Mucosa of descending colon (tissue), 3 donors: ENCODE data around the gene LYSMD3. TPM values are rescaled to one million over a fixed set of nuclear protein-coding genes. Genes with fewer than 3 reads are reported as not detected.
A peak's percentile ranks its signal among the peaks of the same experiment; 100 is the strongest.

ENCODE experiments used
- ATAC-seq: fragments of 200-7000 bp; cut with Tn5 transposase; one replicate; pipeline ENCODE4 v1.9.1; 2020; ENCODE audit warnings: mild to moderate bottlenecking, moderate library complexity
- DNase-seq, 3 donors: peaks; one replicate each; pipeline ENCODE4 v3.0.0-alpha.2; 2020
- H3K36me3 ChIP-seq: fragments of 200-600 bp; one replicate; pipeline ENCODE4 v1.8.0; 2021; ENCODE audit warnings: low read depth, mild to moderate bottlenecking
- H3K4me1 ChIP-seq: fragments of 200-600 bp; one replicate; pipeline ENCODE4 v1.8.0; 2021; ENCODE audit warnings: low read depth, mild to moderate bottlenecking
- H3K4me3 ChIP-seq: fragments of 200-600 bp; one replicate; pipeline ENCODE4 v1.8.0; 2021; ENCODE audit warnings: mild to moderate bottlenecking
- H3K9me3 ChIP-seq: fragments of 200-600 bp; one replicate; pipeline ENCODE4 v1.8.0; 2021; ENCODE audit warnings: mild to moderate bottlenecking
- intact Hi-C, 2 donors: fragments of 100-400 bp; cut with DNase I in 1 of 2; cut with micrococcal nuclease in 1 of 2; formaldehyde crosslinking; loops; one replicate each; pipeline versions ENCODE4 v1.11.0 to v1.11.1; 2022; cut with DNase I, micrococcal nuclease
- total RNA-seq, 3 donors: library from RNA; stranded (reverse); fragmentation: NEBNext Ultra II Directional in 2 of 3; extraction: Animal tissue kit (Norgen Biotek cat#: 25700) in 2 of 3; gene quantifications; one replicate each; pipeline versions ENCODE4 v1.2.1 to v1.2.4, GENCODE V29; 2021 to 2023
- TF ChIP-seq, protein P1 (sequence below): fragments of 200-600 bp; IDR thresholded peaks from one replicate; pipeline ENCODE4 v1.8.0; 2022; ENCODE audit warnings: antibody characterized with exemption, mild to moderate bottlenecking
- donor health status: DM: no; HTN: no; CAD: no; lungs with moderate emphysema.
- donor health status: DM: no; HTN: no; CAD: no.
- donor health status: DM: no; HTN: yes; CAD: no.

The LYSMD3 gene
- total RNA-seq, 3 donors from 2014 or later: 20.1 to 25.1 (median 23.1) TPM

GRCh38 chr5:90553711-90554110 lies 24.3 kb upstream of the LYSMD3 start:
- H3K4me3 ChIP-seq: no peak overlapping the region
- no peak for DNase-seq
- H3K36me3 ChIP-seq: no peaks in the 10 kb centered on the region
- no peaks in the 10 kb centered on the region for H3K9me3 ChIP-seq
- no peak for ATAC-seq
- TF ChIP-seq, protein P1, sequence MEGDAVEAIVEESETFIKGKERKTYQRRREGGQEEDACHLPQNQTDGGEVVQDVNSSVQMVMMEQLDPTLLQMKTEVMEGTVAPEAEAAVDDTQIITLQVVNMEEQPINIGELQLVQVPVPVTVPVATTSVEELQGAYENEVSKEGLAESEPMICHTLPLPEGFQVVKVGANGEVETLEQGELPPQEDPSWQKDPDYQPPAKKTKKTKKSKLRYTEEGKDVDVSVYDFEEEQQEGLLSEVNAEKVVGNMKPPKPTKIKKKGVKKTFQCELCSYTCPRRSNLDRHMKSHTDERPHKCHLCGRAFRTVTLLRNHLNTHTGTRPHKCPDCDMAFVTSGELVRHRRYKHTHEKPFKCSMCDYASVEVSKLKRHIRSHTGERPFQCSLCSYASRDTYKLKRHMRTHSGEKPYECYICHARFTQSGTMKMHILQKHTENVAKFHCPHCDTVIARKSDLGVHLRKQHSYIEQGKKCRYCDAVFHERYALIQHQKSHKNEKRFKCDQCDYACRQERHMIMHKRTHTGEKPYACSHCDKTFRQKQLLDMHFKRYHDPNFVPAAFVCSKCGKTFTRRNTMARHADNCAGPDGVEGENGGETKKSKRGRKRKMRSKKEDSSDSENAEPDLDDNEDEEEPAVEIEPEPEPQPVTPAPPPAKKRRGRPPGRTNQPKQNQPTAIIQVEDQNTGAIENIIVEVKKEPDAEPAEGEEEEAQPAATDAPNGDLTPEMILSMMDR: no peak
- intact Hi-C loops: no loop called here
- no peaks in the 10 kb centered on the region for H3K4me1 ChIP-seq

GRCh38 chr5:90551376-90551775 lies 22.0 kb upstream of the LYSMD3 start:
- no peaks in the 10 kb centered on the region for H3K9me3 ChIP-seq
- DNase-seq (no peak), ATAC-seq (no peak)
- H3K4me1 ChIP-seq: no peaks in the 10 kb centered on the region
- intact Hi-C loops: no loop called here
- no peak overlapping the region for H3K4me3 ChIP-seq
- TF ChIP-seq, protein P1: no peak
- H3K36me3 ChIP-seq: no peaks in the 10 kb centered on the region

DNA sequence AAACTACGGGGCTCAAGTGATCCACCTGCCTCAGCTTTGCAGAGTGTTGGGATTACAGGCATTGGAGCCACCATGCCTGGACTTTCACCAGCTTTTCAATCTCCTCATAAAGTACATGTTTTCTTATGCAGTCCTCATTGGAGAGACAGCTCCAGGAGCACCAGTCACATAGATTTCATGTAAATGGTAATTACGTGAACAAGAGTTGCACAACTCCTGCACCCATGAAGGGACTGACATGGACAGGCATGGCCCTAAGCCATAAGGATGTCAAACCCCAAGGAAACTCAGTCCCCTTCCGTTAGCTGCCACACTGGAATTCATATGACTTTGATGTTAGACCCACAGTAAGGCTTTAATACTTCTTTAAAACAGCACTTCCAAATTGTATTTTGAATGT lies 21.6 kb upstream of the LYSMD3 start:
- intact Hi-C loops: no loop called here
- Histone ChIP-seq H3K4me1 (no peaks in the 10 kb centered on the region), H3K4me3 (no peak overlapping the region), H3K36me3 (no peaks in the 10 kb centered on the region), H3K9me3 (no peaks in the 10 kb centered on the region)
- no peak for DNase-seq
- TF ChIP-seq, protein P1: no peak
- no peak for ATAC-seq

DNA sequence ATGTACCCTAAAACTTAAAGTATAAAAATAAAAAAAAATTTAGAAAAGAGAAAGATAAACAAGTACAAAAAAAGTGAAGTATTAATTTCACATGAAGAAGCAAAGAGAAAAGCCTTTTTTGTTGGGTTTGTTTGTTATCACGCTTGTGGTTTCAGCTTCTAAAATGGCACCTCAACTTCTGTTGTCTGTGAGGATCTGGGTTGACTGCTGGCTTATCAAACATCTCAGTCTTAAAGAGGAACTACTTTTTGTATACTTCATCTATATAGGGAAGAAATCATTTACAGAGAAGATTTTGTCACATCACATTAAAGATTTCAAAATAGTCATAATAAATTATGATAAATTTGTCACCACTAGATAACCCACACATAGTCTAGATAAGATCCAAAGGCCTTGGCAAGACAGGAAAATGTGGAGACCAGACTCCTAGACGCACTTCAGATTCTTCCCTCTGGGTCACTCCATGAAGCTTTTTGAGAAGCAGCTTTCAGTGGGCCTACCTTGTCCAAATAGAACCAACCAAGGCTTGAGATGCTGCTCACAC lies 20.4 kb upstream of the LYSMD3 start:
- Histone ChIP-seq H3K4me1 (no peaks in the 10 kb centered on the region), H3K4me3 (no peak overlapping the region), H3K36me3 (no peaks in the 10 kb centered on the region), H3K9me3 (no peaks in the 10 kb centered on the region)
- ATAC-seq (no peak), DNase-seq (no peak)
- intact Hi-C loops: no loop called here
- TF ChIP-seq, protein P1: no peak

DNA sequence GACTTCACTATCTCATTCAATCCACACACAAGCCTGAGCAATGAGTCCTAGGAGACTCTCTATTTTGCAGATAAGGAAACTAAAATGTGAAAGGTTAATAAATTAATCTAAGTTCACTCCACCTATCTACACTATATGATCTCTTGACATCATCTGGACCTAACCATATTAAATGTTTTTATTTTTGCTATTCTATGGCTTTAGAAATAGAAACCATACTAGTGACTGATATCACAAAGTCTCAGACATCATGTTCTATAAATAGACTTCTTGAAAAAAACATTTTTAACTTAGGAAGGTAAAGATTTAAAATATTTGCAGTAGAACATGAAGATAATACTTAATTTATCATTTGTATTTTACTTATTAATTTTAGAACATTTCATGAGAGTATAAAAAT lies 19.8 kb upstream of the LYSMD3 start:
- intact Hi-C loops: no loop called here
- Histone ChIP-seq H3K36me3 (no peaks in the 10 kb centered on the region), H3K4me3 (no peak overlapping the region), H3K4me1 (no peaks in the 10 kb centered on the region), H3K9me3 (no peaks in the 10 kb centered on the region)
- TF ChIP-seq, protein P1: no peak
- ATAC-seq (no peak), DNase-seq (no peak)

DNA sequence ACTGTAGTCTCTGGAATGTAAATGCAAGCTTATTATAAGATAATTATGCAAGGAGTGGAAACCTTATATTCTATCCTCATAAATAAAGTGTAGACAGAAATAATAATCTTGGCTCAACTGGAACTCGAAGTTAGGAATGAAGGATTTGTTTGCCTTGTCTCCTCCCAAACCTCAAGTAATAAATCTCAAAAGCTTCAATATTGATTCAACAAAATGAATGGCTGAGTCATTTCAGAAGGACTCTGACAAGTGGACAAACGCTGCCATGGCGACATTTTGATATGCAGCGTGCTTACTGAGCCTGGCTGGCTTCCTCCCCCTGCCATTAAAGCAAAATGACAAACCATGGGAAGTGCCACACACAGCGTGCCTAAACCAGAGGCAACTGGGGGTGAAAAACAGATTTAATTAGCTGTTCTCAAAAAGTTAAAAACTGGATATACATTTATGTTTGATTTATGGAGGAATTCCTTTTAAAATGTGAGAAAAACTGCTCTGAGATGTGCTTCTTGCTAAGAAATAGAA lies 18.7 kb upstream of the LYSMD3 start:
- intact Hi-C loops: no loop called here
- Histone ChIP-seq H3K4me3 (no peak overlapping the region), H3K36me3 (no peaks in the 10 kb centered on the region), H3K9me3 (no peaks in the 10 kb centered on the region), H3K4me1 (no peaks in the 10 kb centered on the region)
- peak; percentile 98 for ATAC-seq
- TF ChIP-seq, protein P1: no peak
- DNase-seq: peak; percentile 61 to 79 (median 65)
